GM18868 (cell line): ENCODE results near the gene SNX13.
A peak's percentile ranks its signal among the peaks of the same experiment; 100 is the strongest.
"Not testable (repeated sequence)": the region's sequence is repeated elsewhere in the genome, so short reads cannot be mapped to it uniquely, and the experiment has no call there.

Experiments used
- ATAC-seq: cut with Tn5 transposase; IDR thresholded peaks from one replicate; pipeline ENCODE4 v1.9.1; 2021; ENCODE audit warnings: mild to moderate bottlenecking, moderate library complexity; ENCODE audit not compliant: unreplicated experiment

Gene SNX13

DNA sequence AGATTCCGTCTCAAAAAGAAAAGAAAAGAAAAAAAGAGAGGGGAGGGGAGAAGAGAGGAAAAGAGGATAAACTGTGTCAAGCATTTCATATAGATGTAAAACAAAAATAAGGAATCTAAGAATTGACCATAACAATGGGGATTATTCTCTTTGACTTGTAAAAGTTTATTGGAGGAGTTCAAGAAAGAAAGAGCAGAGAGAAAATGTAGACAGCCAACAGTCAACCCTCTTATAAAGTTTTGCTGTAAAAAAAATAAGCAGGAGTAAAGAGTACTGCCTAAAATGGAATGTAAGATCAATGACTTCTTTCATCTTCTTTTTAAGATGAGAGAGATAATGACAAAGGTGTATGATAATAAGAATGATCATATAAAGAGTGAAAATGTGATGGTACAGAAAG is 87.9 kb downstream of the SNX13 start:
- no peak for ATAC-seq

DNA sequence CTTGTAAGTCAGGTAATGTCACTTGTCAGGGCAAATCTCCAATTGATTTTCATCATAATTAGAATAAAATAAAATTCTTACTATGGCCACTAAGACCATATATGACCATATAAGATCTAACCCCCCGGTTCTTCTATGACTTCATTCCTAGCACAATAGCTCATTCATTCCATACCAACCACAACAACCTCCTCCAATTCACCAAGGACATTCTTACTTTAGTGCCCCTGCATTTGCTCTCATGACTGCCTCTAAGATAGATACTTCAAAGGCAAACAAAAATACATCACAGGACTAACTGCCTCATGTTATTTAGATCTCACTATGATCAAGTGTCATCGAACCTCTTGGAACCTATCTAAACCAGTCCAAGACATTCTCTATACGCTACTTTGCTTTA is 90.8 kb downstream of the SNX13 start:
- ATAC-seq = no peak

DNA sequence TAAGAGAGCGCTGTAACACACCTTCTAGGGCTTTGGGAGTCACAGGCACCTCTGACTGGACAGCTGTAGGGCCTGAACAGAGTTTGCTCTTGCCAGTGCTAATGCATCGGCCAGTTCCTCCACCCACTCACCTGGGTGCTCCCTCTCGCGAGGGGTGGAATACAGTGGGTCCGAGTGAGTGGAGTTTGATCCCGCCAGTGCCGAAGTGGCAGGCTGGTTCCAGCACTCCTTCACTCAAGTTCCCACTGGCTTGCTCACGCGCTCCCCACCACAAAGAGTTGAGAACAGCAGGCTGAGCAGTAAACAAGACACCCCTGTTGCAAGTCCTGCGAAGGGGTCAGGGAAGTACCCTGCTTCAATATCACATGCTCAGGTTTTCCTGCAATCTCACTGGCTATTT is 91.8 kb downstream of the SNX13 start:
- ATAC-seq = no peak

DNA sequence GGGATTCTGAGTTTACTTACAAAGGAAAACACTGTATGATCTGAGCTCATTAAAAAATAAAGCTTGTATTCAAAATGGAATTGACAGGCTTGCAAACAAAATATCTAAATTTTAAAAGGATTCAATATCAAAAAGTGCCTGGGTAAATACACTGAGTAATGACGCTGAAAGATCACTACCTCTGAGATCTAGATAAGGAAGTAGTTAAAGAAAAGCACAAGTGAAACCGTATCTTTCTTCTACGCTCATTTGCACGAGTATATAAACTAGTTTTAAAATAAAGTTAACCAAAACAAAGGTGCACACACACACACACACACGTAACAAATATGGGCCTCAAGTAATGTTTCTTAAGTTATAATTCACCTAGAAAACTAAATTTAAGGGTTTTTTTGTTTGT is 93.4 kb downstream of the SNX13 start:
- peak; percentile 58 for ATAC-seq

- ATAC-seq = no peak
These were observed 95.1 kb downstream of the SNX13 start for GRCh38 chr7:17845197-17845547.

- no peak for ATAC-seq
These were observed 95.6 kb downstream of the SNX13 start for GRCh38 chr7:17844514-17845196.

GRCh38 chr7:17844022-17844421 is 96.3 kb downstream of the SNX13 start:
- no peak for ATAC-seq

GRCh38 chr7:17843041-17843440 is 97.3 kb downstream of the SNX13 start:
- no peak for ATAC-seq

- ATAC-seq = no peak
These were observed 107.4 kb downstream of the SNX13 start for GRCh38 chr7:17832820-17833355.

- no peak for ATAC-seq
These were observed 108.1 kb downstream of the SNX13 start for GRCh38 chr7:17832242-17832641.

GRCh38 chr7:17830206-17830605 is 110.1 kb downstream of the SNX13 start:
- no peak for ATAC-seq

GRCh38 chr7:17829001-17829400 is 111.3 kb downstream of the SNX13 start:
- ATAC-seq = no peak

- ATAC-seq = no peak
These were observed 117.6 kb downstream of the SNX13 start for GRCh38 chr7:17822547-17823173.

DNA sequence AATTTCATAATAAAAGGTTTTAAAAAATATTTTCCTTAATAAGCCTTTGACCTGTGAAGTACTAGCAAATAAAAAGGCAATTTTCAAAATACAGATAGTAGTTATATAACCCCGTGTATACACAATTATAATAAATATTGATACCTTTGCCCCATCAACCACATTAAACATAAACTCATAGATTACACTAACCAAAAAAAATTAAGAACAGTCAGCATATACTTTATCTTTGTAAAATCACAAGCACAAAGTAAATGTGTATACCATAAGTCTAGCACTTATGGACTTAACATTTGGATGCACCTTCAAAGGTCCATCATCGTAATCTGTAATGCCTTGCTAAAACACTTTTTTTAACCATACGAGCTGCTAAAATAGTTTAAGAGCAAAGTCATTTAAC is 123.4 kb downstream of the SNX13 start:
- no peak for ATAC-seq

- no peak for ATAC-seq
These were observed 125.0 kb downstream of the SNX13 start for GRCh38 chr7:17815318-17815717.

DNA sequence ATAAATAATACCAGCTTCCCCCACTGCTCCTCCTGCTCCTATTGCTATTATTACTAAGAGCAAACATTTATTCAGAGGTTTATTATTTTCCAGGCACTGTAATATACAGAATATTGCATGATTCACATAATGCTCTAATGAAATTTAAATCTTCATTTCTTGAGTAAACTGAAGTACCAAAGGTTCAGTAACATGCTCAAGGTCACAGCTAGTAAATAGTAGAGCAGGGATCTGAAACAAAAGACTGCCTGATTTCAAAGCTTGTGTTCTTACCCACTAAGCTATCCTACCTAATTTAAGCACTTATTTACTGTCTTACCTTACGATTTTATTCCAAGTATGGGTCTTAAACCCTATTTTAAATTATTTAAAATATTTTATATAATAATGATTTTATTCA is 126.2 kb downstream of the SNX13 start:
- ATAC-seq = no peak

GRCh38 chr7:17809215-17809614 is 131.1 kb downstream of the SNX13 start:
- ATAC-seq = not testable (repeated sequence)

- no peak for ATAC-seq
These were observed 133.1 kb downstream of the SNX13 start for GRCh38 chr7:17807242-17807641.

GRCh38 chr7:17806631-17807030 is 133.7 kb downstream of the SNX13 start:
- no peak for ATAC-seq

DNA sequence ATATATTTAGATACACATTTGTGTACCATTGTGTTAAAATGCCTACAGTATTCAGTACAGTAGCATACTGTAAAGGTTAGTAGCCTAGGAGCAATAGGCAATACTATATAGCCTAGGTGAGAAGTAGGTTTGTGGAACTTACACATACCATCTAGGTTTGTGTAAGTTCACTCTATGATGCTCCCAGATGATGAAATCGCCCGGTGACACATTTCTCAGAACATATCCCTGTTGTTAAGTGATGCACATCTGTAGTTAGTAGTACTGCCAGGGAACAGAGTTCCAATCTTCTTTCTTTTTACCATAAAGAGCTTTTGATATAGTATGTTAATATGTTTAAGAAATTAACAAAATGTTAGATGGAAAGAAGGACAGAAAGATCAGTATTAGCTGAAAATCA is 138.2 kb downstream of the SNX13 start:
- no peak for ATAC-seq

DNA sequence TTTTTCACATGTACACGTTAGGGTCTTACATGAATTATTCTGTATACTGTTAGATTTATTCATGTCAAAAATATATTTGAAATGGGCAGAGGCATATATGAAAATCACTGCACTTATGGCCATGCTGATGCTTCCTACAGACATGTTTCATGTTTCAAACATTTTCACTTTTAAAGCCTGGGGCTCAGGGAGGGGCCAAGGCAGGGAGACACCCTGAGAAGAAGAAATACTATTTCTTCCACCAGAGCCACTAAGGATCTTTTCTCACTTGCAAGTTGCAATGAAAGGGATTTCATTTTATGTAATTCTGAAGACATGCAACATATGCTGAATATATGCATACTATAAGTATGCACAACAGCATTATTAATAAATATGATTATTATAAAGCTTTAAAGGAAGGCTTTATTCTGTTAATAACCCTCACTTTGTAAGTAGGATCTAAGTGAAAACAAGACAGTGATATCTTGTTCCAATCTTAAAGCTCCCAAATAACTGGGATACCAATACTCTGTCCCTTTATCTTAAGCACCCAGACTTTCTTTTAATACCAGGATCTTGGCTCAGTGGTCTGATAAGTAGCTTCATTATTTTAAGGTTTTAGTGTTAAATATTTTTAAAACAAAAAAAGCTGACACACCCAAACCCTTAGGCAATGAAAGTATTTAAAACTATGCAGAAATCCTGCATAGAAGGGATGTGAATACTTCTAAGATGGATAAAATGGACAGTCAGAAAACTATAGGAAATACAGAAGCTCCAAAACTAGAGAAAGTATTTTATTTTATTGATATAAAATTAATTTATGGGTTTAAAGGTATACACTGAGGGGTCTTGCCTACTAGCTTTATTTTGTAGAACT is 148.0 kb downstream of the SNX13 start:
- ATAC-seq = no peak

GRCh38 chr7:17787257-17787656 is 153.0 kb downstream of the SNX13 start:
- no peak for ATAC-seq
